NCI-H345 (cell line): Measurements from ENCODE around the gene ZFP36.

Experiments used
- DNase-seq: peaks from one replicate; lab custom pipeline; 2025; lab: John Stamatoyannopoulos, UW

ZFP36 gene

GRCh38 chr19:39384839-39385568 lies 21.6 kb upstream of the ZFP36 start:
- no peak for DNase-seq

DNA sequence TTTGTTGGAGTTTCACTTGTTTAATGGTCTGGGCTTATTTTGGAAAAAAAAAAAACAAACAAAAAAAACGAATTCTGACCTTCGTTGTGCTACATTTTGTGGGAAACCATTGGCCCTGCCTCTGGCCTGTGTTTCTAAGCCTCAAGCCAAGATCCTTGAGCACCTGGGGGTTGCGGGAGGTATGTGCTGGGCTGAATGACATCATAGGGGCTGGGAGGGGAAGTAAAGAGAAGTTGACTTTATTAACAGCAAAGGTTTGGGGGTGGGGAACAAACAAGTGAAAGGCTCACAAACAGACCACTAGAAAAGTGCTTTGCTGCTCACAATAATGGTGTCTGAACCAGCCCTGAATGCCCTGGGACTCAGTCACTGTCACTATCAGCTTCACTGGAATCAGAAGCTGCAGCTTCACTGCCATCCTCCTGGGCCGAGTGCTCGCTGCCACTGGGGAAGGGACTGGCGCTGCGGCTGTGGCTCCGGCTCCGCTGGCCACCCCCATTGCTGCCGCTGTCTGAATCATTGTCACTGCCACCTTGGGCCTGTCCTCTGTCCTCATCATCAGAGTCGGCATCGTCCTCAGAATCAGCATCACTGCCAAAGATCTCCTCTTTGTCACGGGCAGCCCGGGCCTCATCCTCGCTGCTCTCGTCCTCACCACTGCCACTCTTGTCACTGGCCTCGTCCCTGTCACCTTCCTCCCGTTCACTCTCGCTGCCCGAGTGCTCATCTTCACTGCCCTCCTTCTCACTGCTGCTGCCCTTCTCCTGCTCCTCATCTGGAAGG lies 20.8 kb upstream of the ZFP36 start:
- DNase-seq, result no peak

GRCh38 chr19:39386557-39386956 lies 20.1 kb upstream of the ZFP36 start:
- no peak for DNase-seq

DNA sequence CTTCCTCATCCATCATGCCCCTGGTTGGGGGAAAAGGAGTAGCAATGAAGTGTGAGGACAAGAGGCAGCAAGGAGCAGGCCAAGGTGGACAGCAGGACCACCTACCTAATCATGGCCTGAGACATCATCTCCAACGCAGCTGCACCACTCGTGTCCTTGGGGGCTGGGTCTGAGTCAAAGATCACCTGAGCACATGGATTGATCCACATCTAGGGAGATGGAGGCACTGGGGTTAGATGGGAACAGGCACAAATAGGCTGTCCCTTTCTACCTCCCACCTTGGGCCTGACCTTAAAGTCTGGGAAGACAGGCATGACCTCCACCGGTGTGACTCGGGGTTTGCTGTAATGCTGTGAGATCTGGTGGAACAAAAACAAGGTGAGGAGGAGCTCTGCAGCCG lies 18.0 kb upstream of the ZFP36 start:
- no peak for DNase-seq

DNA sequence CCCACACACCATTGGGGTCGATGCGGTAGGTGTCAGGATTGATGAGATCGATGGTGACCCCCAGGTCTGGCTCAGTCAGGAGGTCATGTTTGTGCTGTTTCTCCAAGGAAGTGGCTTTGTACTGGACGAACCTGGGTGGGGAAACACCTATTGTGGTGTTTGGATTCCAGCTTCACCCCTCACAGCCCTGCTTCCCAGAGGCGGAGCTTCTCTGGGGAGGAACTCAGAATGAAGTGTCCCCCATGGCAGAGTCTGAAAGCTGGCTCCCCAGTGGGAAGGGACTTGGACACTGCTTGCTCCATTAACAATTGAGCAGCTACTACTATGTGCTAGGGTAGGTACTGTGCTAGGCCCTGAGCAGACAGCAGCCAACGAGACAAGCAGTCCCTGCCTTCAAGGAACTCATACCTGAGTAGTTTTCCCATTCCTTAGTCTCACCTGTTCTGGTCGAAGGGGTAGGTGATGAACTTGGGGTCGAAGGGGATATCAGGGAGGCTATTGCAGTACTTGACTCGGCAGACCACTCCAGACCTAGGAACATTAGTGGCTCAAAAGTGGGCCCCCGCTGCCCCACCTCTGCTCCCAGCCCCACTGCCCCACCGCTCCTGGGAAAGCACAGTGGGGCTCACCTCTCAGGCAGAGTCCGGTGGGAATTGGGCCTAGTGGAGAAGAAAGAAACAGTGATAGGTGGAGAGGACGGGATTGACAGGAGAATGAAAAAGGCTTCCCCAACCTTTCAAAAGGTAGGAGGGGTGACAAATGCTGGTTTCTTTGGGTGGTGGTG lies 16.8 kb upstream of the ZFP36 start:
- no peak for DNase-seq

DNA sequence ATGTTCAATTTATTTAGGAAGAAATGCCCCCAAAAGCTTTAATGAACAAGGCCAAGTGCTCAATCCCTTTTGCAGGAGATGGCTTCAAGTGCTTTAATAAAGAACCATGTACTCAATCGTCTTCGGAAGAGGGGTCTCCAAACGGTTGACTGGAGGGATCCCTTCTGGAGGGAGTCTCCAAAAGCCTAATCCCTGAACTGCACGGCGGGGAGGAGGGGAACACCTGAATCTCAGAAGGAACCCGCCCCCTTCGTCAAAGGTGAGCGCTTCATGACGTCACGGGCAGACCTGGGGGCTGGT lies 16.2 kb upstream of the ZFP36 start:
- DNase-seq, result no peak

GRCh38 chr19:39390751-39391437 lies 15.8 kb upstream of the ZFP36 start, which contains the start of the genes MED29 and PAF1:
MED29 (plus strand) TSS chr19:39391378; CDS start chr19:39391423, 45 bp downstream.
PAF1 (minus strand) TSS chr19:39391106; CDS start chr19:39390864, 242 bp downstream.
- peak; percentile 100 for DNase-seq

GRCh38 chr19:39397360-39398296 lies 9.0 kb upstream of the ZFP36 start:
- peak; percentile 81 for DNase-seq

DNA sequence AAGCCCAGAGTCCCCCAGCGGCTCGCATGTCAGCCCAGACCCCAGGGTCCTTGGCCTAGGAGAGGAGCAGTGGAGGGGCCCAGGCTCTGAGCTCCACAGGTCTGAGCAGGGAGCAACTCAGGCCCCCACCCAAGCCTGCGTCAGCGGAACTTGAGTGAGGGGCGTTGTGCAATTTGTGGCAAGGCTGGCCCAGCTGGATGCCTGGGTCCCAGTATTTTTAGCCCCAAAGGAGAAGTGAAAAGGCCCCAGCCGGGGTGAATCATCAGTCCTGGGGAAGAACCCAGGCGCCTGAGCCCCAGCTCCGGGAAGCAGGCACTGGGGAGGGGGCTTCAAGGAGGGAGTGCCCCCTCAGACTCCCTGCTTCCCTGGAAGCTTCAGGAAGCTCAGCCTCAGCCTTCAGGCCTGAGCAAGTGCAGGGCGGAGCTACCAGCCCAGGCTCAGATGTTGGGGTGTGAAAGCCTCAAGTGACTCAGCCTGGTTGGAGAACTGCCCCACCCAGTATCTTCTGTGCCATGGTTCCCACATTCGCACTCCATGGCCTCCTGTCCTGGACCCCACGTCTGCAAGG lies 8.3 kb upstream of the ZFP36 start:
- DNase-seq, result no peak

- no peak for DNase-seq
Measured at GRCh38 chr19:39399668-39400050, 7.0 kb upstream of the ZFP36 start.

GRCh38 chr19:39400061-39400460 lies 6.6 kb upstream of the ZFP36 start:
- no peak for DNase-seq

DNA sequence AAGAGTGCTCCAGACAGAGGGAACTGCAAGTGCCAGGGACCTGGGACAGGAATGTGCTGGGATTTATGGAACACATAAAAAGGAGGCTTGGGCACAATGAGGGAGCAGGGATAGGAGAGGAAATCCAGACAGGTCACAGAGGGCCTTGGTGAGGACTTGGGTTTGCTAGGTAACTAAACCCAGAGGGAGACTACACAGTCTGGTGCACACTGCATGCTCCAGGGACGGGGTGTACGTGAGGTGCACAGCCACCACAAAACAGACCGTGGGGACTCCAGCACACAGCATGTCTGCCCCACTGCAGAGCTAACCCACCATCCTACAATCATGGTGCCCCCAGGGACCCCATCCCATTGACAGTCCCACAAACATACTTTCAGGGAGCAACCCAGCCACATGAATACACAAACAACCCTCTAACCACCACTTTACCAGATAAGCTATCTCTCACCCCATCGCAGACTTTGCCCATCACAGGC lies 5.5 kb upstream of the ZFP36 start:
- no peak for DNase-seq

DNA sequence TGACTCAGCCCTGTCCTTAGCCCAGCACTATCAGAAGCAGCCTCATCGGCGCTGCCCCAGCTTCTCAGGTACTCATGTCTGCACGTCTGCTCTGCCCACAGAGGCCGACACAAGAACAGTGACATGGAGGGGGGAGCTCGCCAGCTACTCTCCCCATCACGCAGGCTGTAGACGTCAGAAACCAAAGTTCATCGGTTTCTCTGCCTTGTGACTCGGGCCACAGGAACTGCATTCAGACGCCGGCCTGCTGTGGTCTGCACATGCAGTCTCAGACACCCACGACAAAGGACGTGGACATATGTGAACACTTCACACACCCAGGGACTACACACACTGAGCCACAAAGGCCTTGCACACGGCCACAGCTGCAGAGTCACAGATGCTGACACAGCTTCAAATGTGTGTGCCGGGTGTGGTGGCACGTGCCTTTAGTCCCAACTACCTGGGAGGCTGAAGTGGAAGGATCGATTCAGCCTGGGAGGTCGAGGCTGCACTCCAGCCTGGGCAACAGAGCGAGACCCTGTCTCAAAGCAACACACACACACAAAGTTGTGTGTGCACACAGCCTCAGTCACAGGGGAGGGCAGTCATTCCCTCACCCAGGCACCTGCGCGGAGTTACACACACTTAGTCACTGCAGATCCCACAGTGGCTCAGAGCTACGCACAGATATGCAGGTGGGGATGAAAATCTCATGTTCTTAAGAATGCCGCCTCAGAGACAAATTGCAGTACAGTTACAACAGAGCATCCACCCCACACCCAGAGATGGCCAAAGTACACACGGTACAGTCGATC lies 4.9 kb upstream of the ZFP36 start:
- no peak for DNase-seq

DNA sequence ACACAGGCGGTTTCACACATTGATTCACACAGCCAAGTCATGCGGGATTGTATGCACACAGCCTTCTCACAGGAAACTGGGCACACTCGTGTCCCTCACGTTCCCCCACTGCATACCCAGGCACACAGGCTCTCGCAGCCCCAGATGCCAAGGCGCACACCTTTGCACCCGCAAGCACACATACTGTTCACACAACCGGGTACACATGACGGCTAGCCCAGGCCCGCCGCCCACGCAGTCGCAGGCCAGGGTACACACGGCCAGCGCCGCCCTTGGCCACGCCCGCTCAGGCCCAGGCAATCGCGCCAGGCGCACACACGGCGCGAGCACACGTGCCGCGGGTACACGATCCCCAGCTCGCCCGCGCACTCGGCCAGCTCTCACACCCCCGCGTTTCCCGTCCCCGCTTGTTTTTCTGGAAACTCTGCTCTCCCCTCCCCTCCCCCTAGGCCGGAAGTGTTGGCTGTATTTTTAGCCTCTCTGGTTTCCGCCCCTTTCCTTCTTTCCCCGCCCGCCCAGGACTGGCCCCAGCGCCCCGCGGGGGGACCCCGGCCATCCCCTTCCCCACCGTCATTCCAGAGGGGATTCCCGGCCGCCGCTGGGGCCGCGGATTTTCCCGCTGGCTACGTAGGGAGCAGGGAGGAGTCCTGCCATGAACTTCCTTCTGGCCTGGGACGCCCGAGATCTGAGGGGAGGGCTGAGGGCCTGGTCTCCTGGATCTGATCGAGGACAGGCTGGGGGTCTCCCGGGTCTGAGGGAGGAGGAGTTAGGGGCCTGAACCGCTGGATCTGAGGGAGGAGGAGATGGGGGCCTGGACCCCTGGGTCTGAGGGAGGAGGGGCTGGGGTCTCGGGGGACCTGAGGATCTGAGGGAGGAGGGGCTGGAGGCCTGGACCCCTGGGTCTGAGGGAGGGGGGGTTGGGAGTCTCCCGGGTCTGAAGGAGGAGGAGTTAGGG lies 4.0 kb upstream of the ZFP36 start:
- peak; percentile 85 for DNase-seq

DNA sequence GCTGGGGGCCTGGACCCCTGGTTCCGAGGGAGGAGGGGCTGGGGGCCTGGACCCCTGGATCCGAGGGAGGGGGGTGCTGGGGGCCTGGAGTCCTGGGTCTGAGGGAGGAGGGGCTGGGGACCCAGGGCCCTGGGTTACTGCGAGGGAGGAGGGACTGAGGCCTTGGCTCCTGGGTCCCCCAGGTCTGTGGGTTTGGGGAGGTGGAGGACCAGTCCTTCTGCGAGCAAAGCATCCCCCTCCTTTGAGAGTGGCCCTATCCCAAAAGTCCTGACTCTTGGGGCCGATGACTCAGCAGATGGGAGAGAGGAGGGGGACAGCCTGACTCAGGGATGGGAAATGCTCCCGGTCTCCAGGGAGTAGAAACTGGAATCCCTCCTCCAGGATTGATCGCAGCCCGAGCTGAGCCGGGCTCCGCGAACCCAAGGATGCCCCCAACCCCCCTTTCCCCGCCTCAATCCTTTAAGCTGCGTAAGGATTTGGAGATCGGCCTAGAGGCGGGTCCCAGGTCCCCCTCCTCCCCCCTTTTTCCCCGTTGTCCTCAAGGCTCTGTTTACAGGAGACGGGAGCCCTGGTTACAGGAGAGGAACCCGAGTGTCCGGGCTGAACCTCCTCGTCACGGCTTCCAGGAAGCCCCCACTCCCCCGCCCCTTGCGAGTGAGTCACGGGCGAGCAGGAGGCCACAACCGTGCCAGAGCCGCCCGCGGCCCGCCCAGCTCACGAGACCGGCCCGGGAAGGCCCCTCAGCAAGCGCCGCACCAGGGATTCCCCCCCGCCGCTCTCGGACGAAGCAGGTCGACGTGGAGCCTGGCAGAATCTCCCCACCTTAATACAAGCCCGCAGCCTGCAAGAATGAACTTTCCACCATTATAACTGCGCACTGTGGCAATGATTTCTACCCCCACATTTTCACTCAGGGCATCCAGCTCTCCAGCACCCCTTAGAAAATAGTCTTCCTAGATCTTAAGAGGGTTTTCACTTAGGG lies 3.0 kb upstream of the ZFP36 start:
- DNase-seq, result no peak

DNA sequence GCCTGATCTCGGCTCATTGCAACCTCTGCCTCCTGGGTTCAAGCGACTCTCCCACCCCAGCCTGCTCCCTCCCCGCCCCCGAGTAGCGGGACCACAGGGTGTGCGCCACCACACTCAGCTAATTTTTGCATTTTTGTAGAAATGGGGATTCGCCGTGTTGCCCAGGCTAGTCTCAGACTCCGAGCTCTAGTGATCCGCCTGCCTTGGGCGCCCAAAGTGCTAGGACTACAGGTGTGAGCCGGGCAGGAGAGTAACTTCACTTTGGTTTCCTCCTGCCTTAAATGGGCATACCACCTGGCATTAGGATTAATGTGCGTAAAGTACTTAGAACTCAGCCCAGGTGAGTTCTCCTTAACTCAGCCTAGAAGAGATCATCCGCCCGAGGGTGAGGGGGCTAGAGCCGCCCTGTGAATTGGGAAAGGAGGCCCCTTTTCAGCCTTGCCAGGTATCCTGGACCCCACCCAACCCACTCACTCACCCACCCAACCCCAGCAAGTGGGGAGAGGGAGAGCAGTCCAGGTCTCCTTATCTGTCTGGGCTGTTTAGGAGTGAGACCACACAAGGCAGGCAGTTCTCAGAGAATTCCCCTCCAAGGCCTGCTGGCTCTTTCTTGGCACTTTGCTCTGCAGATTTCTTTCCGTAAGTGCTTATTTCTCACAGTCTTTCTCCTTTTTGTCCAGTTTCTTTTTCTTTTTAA lies 1.2 kb upstream of the ZFP36 start:
- no peak for DNase-seq
